ENCODE measurements around the gene CHRM2. TPM values are rescaled to one million over a fixed set of nuclear protein-coding genes. Genes with fewer than 3 reads are reported as not detected.

The CHRM2 gene
- total and polyA plus RNA-seq, 10 donors, result 0.13 TPM; not detected in 9

GRCh38 chr7:136957391-136957790 lies 88.9 kb downstream of the CHRM2 start:
- intact Hi-C loops (cut with DNase I; ENCODE audit: low total_unique reads), result no loop called here
- Histone ChIP-seq H3K36me3 (no peaks in the 10 kb centered on the region), H3K4me1 (no peaks in the 10 kb centered on the region), H3K9me3 (peaks cover 0 to 14% (median 0%) of the 10 kb centered on the region in 8 donors), H3K27ac (no peak overlapping the region), H3K4me3 (no peak overlapping the region), H3K27me3 (replicated peaks in 1 of 7) (no peaks in the 10 kb centered on the region)
- no peak for DNase-seq
- TF ChIP-seq, protein P1, sequence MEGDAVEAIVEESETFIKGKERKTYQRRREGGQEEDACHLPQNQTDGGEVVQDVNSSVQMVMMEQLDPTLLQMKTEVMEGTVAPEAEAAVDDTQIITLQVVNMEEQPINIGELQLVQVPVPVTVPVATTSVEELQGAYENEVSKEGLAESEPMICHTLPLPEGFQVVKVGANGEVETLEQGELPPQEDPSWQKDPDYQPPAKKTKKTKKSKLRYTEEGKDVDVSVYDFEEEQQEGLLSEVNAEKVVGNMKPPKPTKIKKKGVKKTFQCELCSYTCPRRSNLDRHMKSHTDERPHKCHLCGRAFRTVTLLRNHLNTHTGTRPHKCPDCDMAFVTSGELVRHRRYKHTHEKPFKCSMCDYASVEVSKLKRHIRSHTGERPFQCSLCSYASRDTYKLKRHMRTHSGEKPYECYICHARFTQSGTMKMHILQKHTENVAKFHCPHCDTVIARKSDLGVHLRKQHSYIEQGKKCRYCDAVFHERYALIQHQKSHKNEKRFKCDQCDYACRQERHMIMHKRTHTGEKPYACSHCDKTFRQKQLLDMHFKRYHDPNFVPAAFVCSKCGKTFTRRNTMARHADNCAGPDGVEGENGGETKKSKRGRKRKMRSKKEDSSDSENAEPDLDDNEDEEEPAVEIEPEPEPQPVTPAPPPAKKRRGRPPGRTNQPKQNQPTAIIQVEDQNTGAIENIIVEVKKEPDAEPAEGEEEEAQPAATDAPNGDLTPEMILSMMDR (IDR thresholded peaks at IDR 0.05 in 8 of 11, conservative IDR thresholded peaks at IDR 0.05 in 3 of 11), result no peak
- TF ChIP-seq POLR2A (IDR thresholded peaks at IDR 0.05), result no peak
- no peak for TF ChIP-seq POLR2AphosphoS5 (IDR thresholded peaks at IDR 0.05)
- WGBS, 5 donors, result 82 to 91% (median 85%) methylated on average over 2 of the region's 2 CpGs

GRCh38 chr7:136958016-136958415 lies 89.6 kb downstream of the CHRM2 start:
- Histone ChIP-seq H3K27ac (no peak overlapping the region), H3K4me1 (no peaks in the 10 kb centered on the region), H3K4me3 (no peak overlapping the region), H3K9me3 (peaks cover 0 to 8% (median 0%) of the 10 kb centered on the region in 8 donors), H3K27me3 (replicated peaks in 1 of 7) (no peaks in the 10 kb centered on the region), H3K36me3 (no peaks in the 10 kb centered on the region)
- TF ChIP-seq POLR2AphosphoS5 (IDR thresholded peaks at IDR 0.05) (no peak), POLR2A (IDR thresholded peaks at IDR 0.05) (no peak)
- TF ChIP-seq, protein P1 (IDR thresholded peaks at IDR 0.05 in 8 of 11, conservative IDR thresholded peaks at IDR 0.05 in 3 of 11), result no peak
- no peak for DNase-seq
- intact Hi-C loops (cut with DNase I; ENCODE audit: low total_unique reads), result no loop called here
- 84 to 94% (median 86%) methylated on average over 2 of the region's 2 CpGs for WGBS, 5 donors

GRCh38 chr7:136964347-136964746 lies 95.9 kb downstream of the CHRM2 start:
- intact Hi-C loops (cut with DNase I; ENCODE audit: low total_unique reads), result no loop called here
- Histone ChIP-seq H3K27me3 (replicated peaks in 1 of 7) (no peaks in the 10 kb centered on the region), H3K4me3 (no peak overlapping the region), H3K36me3 (no peaks in the 10 kb centered on the region), H3K4me1 (no peaks in the 10 kb centered on the region), H3K27ac (no peak overlapping the region), H3K9me3 (no peaks in the 10 kb centered on the region)
- no peak for DNase-seq
- TF ChIP-seq, protein P1 (IDR thresholded peaks at IDR 0.05 in 8 of 11, conservative IDR thresholded peaks at IDR 0.05 in 3 of 11), result no peak
- TF ChIP-seq POLR2AphosphoS5 (IDR thresholded peaks at IDR 0.05) (no peak), POLR2A (IDR thresholded peaks at IDR 0.05) (no peak)
- 16 to 50% (median 31%) methylated on average over 1 of the region's 1 CpG for WGBS, 5 donors

DNA sequence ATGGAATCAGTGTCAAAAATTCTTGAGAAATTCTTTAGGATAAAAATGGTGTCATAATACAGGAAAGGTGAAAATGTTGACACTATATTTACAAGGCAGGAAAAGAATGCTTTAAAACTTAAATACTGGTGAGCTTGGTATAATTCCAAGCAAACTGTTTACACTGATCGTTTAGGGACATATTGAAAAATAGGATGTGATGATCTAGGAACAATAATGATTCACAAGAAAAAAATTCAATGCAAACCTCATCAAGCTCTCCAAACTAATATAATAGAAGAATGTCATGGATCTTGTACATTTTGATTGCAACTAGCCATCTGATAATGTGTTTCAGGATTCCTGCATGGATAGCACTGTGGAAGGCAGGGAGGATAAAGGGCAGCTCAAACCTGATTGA lies 98.4 kb downstream of the CHRM2 start:
- Histone ChIP-seq H3K36me3 (no peaks in the 10 kb centered on the region), H3K4me1 (no peaks in the 10 kb centered on the region), H3K9me3 (no peaks in the 10 kb centered on the region), H3K27ac (no peak overlapping the region), H3K4me3 (no peak overlapping the region), H3K27me3 (replicated peaks in 1 of 7) (no peaks in the 10 kb centered on the region)
- no peak for TF ChIP-seq POLR2AphosphoS5 (IDR thresholded peaks at IDR 0.05)
- TF ChIP-seq POLR2A (IDR thresholded peaks at IDR 0.05), result no peak
- TF ChIP-seq, protein P1 (IDR thresholded peaks at IDR 0.05 in 8 of 11, conservative IDR thresholded peaks at IDR 0.05 in 3 of 11), result no peak
- WGBS, 5 donors, result 65 to 82% (median 69%) methylated on average over 1 of the region's 1 CpG
- intact Hi-C loops (cut with DNase I; ENCODE audit: low total_unique reads), result no loop called here
- DNase-seq, result no peak

All from spleen (tissue), 11 donors.